ENCODE results near the gene CBFA2T2.

GRCh38 chr20:33568868-33569801 lies 79.2 kb downstream of the CBFA2T2 start:
- no peak for TF ChIP-seq CTCF (optimal IDR thresholded peaks at IDR 0.05 in 1 of 3, IDR thresholded peaks at IDR 0.05 in 1 of 3, conservative IDR thresholded peaks at IDR 0.05 in 1 of 3; ENCODE audit: extremely low read depth in 1 of 3, insufficient read depth in 2 of 3, low read length in 3 of 3)
- TF ChIP-seq EZH2 (IDR thresholded peaks at IDR 0.05; ENCODE audit: low read length), result no peak

All from keratinocyte (primary cell).